Panc1 (cell line): Measurements from ENCODE around the gene ADGRD1. TPM values are rescaled to one million over a fixed set of nuclear protein-coding genes. Genes with fewer than 3 reads are reported as not detected.

Source experiments
- ATAC-seq: fragments of 200-7000 bp; cut with Tn5 transposase; 2 replicates; pipeline ENCODE4 v1.9.1; 2020; ENCODE audit warnings: mild to moderate bottlenecking, moderate library complexity
- BruUV-seq: library from RNA; stranded (reverse); fragments of 400-500 nt; replicated peaks from 2 replicates; lab custom pipeline; 2021; lab: Mats Ljungman, UMichigan
- CTCF ChIA-PET: fragments of 300-600 bp; sonication (Branson Sonifier 250); formaldehyde crosslinking; loops from one replicate; lab custom pipeline; 2022; ENCODE audit warnings: antibody characterized with exemption; lab: Charles Lee
- POLR2A ChIA-PET: fragments of 300-600 bp; sonication (Branson Sonifier 250); formaldehyde crosslinking; loops from one replicate; lab custom pipeline; 2022; ENCODE audit warnings: antibody characterized with exemption; lab: Charles Lee
- DNase-seq: peaks from one replicate; pipeline ENCODE4 v3.0.0-alpha.2; 2010; ENCODE audit warnings: low read depth, low spot score
- H3K27ac ChIP-seq: 2 replicates; pipeline ENCODE4 v1.5.1; 2011; ENCODE audit warnings: mild to moderate bottlenecking, low read length, inconsistent platforms
- H3K27me3 ChIP-seq: fragments of 200-500 bp; sonication (Bioruptor generic); 2 replicates; pipeline ENCODE4 v1.6.0; 2014; ENCODE audit warnings: low read length, inconsistent platforms; ENCODE audit not compliant: control insufficient read depth, insufficient read depth
- H3K36me3 ChIP-seq: fragments of 200-500 bp; sonication (Bioruptor generic); 2 replicates; pipeline ENCODE4 v1.5.1; 2014; ENCODE audit warnings: inconsistent platforms, mild to moderate bottlenecking, low read length, moderate library complexity; ENCODE audit not compliant: control insufficient read depth, insufficient read depth
- H3K4me1 ChIP-seq: 2 replicates; pipeline ENCODE4 v1.5.1; 2011; ENCODE audit warnings: inconsistent platforms, mild to moderate bottlenecking, low read length, moderate library complexity; ENCODE audit not compliant: control insufficient read depth, insufficient read depth
- H3K4me3 ChIP-seq, 2 experiments: 2 replicates each; pipeline ENCODE4 v1.5.1; 2011 to 2012; ENCODE audit warnings: low read depth in 2 of 2, low read length in 2 of 2, mild to moderate bottlenecking in 2 of 2, inconsistent platforms in 1 of 2, moderate library complexity in 1 of 2
- H3K9me3 ChIP-seq: fragments of 200-500 bp; sonication (Bioruptor generic); 2 replicates; pipeline ENCODE4 v1.5.1; 2014; ENCODE audit warnings: low read depth, mild to moderate bottlenecking, inconsistent platforms, low read length, moderate library complexity; ENCODE audit not compliant: control insufficient read depth, insufficient read depth
- POLR2AphosphoS5 ChIP-seq: IDR thresholded peaks from 2 replicates; pipeline ENCODE4 v1.6.1; 2012; ENCODE audit warnings: mild to moderate bottlenecking, low read depth, low read length, moderate library complexity
- SIN3A ChIP-seq: IDR thresholded peaks from 2 replicates; pipeline ENCODE4 v1.6.1; 2012; ENCODE audit warnings: low read depth, mild to moderate bottlenecking, low read length, moderate library complexity, borderline replicate concordance; ENCODE audit not compliant: insufficient read depth
- TCF7L2 ChIP-seq: IDR thresholded peaks from 2 replicates; pipeline ENCODE4 v1.6.1; 2011; ENCODE audit warnings: mild to moderate bottlenecking, low read depth, low read length, inconsistent platforms
- in situ Hi-C: cut with HindIII; loops from 2 replicates; pipeline ENCODE4 v1.10.0; 2016; ENCODE audit warnings: low sequenced_read_pairs, low pct_unique_long_range_greater_than_20kb
- intact Hi-C: fragments of 100-400 bp; cut with micrococcal nuclease; formaldehyde crosslinking; loops from one replicate; pipeline ENCODE4 v1.10.0; 2022; ENCODE audit not compliant: unreplicated experiment
- total RNA-seq: library from RNA; stranded (reverse); gene quantifications from one replicate; pipeline ENCODE4 v1.2.1, GENCODE V29; 2021; ENCODE audit not compliant: unreplicated experiment
- TF ChIP-seq, protein P1 (sequence below): fragments of 450-650 bp; IDR thresholded peaks from 2 replicates; pipeline ENCODE4 v1.5.1; 2017; ENCODE audit warnings: mild to moderate bottlenecking
- TF ChIP-seq, protein P2 (sequence below), 2 experiments: IDR thresholded peaks; 2 replicates each; pipeline ENCODE4 v1.6.1; 2011 to 2012; ENCODE audit warnings: low read depth in 2 of 2, control low read depth in 1 of 2, low read length in 1 of 2, mild to moderate bottlenecking in 1 of 2, moderate library complexity in 1 of 2; ENCODE audit not compliant: insufficient read depth in 1 of 2

The ADGRD1 gene
- total RNA-seq, 1 experiment from 2014 or later, result 0.21 TPM

DNA sequence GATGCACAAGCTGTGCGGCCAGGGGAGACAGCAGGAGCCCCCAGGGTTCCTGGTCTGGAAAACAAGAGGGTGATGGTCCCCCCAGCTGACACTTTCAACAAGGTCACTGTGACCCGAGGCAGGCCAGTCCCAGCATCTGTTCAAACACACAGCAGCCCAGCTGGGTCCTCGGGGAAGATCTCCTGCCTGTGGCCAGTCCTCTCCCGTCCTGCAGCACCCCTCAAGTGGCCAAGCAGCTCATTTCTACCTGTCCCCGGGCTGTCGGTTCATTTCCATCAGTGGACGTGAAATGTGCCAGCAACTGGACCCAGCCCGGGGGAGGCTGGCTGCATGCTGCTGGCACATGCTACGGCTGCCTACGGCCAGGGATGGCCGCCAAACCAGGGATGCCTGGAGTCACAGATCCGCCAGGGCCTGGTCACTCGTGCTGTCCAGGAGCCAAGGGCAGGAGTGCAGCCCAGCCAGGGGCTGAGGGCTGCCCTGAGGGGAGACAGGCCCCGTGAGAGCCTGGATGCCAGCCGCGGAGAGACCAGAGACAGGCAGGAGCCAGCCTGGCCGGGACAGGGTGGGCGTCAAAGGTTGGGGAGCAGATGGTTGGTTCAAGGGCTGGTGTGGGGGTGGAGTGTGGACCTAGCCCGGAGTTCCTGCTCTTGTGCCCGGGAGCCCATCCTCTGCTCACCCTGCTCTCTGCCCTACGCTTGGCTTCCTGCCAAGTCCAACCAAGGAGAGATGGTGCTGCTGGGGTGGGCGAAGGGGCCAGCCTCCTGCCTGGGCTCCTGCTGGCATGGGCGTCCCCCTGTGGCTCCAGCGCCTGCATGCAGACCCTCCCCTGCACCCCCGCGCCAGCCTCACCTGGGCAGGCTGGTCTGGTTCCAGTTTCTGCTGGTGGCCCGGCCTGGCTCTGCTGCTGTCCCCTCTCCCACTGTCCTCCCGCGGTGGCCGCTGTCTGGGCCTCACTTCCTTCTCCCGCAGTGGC is 143.8 kb downstream of the ADGRD1 start:
- in situ Hi-C loops, result no loop called here
- no peak for ATAC-seq
- ChIA-PET POLR2A (no interaction called here), CTCF (interaction anchor here (0.6 kb wide), 1 partner anchor 1528 kb away, joined by 5 read pairs; no protein-coding TSS in a partner anchor)
- Histone ChIP-seq H3K27ac (no peak overlapping the region), H3K9me3 (no peaks in the 10 kb centered on the region), H3K27me3 (peaks cover 3% of the 10 kb centered on the region), H3K4me3 (no peak overlapping the region), H3K36me3 (no peaks in the 10 kb centered on the region), H3K4me1 (no peaks in the 10 kb centered on the region)
- TF ChIP-seq, protein P1, sequence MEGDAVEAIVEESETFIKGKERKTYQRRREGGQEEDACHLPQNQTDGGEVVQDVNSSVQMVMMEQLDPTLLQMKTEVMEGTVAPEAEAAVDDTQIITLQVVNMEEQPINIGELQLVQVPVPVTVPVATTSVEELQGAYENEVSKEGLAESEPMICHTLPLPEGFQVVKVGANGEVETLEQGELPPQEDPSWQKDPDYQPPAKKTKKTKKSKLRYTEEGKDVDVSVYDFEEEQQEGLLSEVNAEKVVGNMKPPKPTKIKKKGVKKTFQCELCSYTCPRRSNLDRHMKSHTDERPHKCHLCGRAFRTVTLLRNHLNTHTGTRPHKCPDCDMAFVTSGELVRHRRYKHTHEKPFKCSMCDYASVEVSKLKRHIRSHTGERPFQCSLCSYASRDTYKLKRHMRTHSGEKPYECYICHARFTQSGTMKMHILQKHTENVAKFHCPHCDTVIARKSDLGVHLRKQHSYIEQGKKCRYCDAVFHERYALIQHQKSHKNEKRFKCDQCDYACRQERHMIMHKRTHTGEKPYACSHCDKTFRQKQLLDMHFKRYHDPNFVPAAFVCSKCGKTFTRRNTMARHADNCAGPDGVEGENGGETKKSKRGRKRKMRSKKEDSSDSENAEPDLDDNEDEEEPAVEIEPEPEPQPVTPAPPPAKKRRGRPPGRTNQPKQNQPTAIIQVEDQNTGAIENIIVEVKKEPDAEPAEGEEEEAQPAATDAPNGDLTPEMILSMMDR, result no peak
- TF ChIP-seq, protein P2, sequence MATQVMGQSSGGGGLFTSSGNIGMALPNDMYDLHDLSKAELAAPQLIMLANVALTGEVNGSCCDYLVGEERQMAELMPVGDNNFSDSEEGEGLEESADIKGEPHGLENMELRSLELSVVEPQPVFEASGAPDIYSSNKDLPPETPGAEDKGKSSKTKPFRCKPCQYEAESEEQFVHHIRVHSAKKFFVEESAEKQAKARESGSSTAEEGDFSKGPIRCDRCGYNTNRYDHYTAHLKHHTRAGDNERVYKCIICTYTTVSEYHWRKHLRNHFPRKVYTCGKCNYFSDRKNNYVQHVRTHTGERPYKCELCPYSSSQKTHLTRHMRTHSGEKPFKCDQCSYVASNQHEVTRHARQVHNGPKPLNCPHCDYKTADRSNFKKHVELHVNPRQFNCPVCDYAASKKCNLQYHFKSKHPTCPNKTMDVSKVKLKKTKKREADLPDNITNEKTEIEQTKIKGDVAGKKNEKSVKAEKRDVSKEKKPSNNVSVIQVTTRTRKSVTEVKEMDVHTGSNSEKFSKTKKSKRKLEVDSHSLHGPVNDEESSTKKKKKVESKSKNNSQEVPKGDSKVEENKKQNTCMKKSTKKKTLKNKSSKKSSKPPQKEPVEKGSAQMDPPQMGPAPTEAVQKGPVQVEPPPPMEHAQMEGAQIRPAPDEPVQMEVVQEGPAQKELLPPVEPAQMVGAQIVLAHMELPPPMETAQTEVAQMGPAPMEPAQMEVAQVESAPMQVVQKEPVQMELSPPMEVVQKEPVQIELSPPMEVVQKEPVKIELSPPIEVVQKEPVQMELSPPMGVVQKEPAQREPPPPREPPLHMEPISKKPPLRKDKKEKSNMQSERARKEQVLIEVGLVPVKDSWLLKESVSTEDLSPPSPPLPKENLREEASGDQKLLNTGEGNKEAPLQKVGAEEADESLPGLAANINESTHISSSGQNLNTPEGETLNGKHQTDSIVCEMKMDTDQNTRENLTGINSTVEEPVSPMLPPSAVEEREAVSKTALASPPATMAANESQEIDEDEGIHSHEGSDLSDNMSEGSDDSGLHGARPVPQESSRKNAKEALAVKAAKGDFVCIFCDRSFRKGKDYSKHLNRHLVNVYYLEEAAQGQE (IDR thresholded peaks at IDR 0.05; ENCODE audit: insufficient read depth in 1 of 2, low read depth in 2 of 2, low read length in 1 of 2), result no peak
- TF ChIP-seq TCF7L2 (no peak), SIN3A (no peak), POLR2AphosphoS5 (no peak)
- intact Hi-C loops, result loop anchor here (10.0 kb wide), 1 partner anchor 717 kb away; no protein-coding TSS in a partner anchor
- no peak for DNase-seq
- BruUV-seq, result no TSS peak

DNA sequence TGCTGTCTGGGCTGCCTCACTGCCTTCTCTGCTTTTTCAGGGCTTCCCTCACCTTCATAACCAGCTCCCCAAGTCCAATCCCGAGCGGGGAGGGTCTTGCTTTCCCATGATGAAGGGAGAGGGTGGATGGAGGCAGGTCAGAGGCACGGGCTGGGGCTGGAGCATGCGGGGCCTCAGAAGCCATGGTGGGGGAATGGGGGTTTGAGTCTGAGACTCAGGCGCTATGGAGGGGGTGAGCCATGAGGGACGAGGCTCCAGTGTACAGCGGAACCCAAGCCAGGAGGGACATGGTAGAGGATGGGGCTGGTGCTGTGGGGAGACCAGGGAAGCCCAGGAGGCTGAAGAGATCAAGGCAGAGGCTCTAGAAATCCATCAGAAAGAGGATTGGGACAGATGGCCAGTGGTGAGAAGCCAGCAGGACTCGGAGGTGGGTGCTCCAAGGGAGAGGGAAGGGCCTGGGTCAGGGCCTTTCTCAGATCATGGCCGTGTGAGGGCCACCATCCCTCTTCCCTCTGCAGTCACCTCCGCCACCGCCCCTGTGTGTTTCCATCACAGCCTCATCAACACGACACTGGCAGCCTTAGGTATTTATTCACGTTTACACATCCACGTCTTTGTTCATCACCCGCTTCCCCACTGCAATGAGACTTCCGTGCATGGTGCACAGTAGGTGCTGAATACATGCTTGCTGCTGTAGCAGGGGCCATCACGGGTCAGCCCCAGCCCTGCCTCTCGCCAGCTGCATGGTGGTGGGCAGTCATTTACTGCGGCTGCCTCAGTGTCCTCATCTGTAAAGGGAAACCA is 144.7 kb downstream of the ADGRD1 start:
- Histone ChIP-seq H3K27me3 (peaks cover 3% of the 10 kb centered on the region), H3K27ac (no peak overlapping the region), H3K4me3 (no peak overlapping the region), H3K4me1 (no peaks in the 10 kb centered on the region), H3K36me3 (no peaks in the 10 kb centered on the region), H3K9me3 (no peaks in the 10 kb centered on the region)
- TF ChIP-seq TCF7L2 (no peak), POLR2AphosphoS5 (no peak), SIN3A (no peak)
- TF ChIP-seq, protein P1, result no peak
- TF ChIP-seq, protein P2 (IDR thresholded peaks at IDR 0.05; ENCODE audit: insufficient read depth in 1 of 2, low read depth in 2 of 2, low read length in 1 of 2), result no peak
- in situ Hi-C loops, result no loop called here
- ChIA-PET CTCF (no interaction called here), POLR2A (no interaction called here)
- ATAC-seq, result no peak
- intact Hi-C loops, result loop anchor here (10.0 kb wide), 1 partner anchor 716 kb away; no protein-coding TSS in a partner anchor
- no peak for DNase-seq
- no TSS peak for BruUV-seq
